ENCODE data around the gene MIGA1.

- TF ChIP-seq CTCF (IDR thresholded peaks at IDR 0.05) (no peak), TCF7L2 (IDR thresholded peaks at IDR 0.05; ENCODE audit: low read depth, low read length) (no peak), POLR2AphosphoS5 (IDR thresholded peaks at IDR 0.05; ENCODE audit: low read depth, low read length) (no peak), REST (IDR thresholded peaks at IDR 0.05; ENCODE audit: insufficient read depth in 1 of 2, low read depth in 2 of 2, low read length in 1 of 2) (no peak)
These were observed 70.6 kb downstream of the MIGA1 start for GRCh38 chr1:77850082-77850481.

All from Panc1 (cell line).